Measurements from ENCODE around the gene CALM3. TPM values are rescaled to one million over a fixed set of nuclear protein-coding genes. Genes with fewer than 3 reads are reported as not detected.

CALM3 gene
- polyA plus RNA-seq, 1 donor (not counting 4 experiments of a cell fraction or from before 2014, with no cell fraction given) = 411 TPM

DNA sequence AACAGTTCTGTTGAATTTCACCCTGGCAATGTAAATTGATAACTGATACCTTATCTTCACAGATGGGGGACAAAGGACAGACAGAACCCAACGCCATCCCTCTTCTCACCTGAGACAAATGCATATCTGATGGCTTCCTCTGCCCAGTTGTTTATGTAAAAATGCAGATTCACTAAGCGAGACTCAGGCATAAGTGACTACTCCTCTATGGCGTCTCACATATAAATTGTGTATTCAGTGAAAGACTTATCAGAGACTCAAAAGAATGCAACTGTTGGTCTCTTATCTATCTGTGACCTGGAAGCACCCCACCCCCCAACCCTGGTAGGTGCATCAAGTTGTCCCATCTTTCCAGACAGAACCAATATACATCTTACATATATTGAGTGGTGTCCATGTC lies 13.3 kb upstream of the CALM3 start:
- Histone ChIP-seq H3K4me3 (ENCODE audit: control insufficient read depth in 2 of 3, extremely low read depth in 1 of 3, insufficient read depth in 2 of 3, low read depth in 1 of 3, low read length in 3 of 3) (no peak overlapping the region), H3K9me3 (ENCODE audit: control insufficient read depth, low read depth, low read length) (no peaks in the 10 kb centered on the region), H3K79me2 (ENCODE audit: control insufficient read depth, insufficient read depth, low read length) (no peaks in the 10 kb centered on the region), H3K4me1 (ENCODE audit: control insufficient read depth, extremely low read depth, insufficient read depth, low read length) (no peaks in the 10 kb centered on the region), H3K9ac (ENCODE audit: control insufficient read depth, extremely low read depth, insufficient read depth, low read length) (no peak overlapping the region), H3K4me2 (ENCODE audit: control insufficient read depth, extremely low read depth, insufficient read depth, low read depth, low read length) (no peak overlapping the region), H3K9me1 (ENCODE audit: control insufficient read depth, extremely low read depth, insufficient read depth, low read length) (no peaks in the 10 kb centered on the region), H3K27ac (ENCODE audit: control insufficient read depth, insufficient read depth, low read length) (no peak overlapping the region), H4K20me1 (ENCODE audit: control insufficient read depth, extremely low read depth, insufficient read depth, low read length) (no peaks in the 10 kb centered on the region), H3K27me3 (ENCODE audit: control insufficient read depth, extremely low read depth, insufficient read depth, low read length) (no peaks in the 10 kb centered on the region), H2AFZ (ENCODE audit: control insufficient read depth, low read length) (no peak overlapping the region), H3K36me3 (ENCODE audit: control insufficient read depth in 2 of 2, extremely low read depth in 1 of 2, insufficient read depth in 2 of 2, low read length in 2 of 2) (no peaks in the 10 kb centered on the region)
- no peak for FAIRE-seq
- TF ChIP-seq CTCF (optimal IDR thresholded peaks at IDR 0.05 in 1 of 3, IDR thresholded peaks at IDR 0.05 in 1 of 3, conservative IDR thresholded peaks at IDR 0.05 in 1 of 3; ENCODE audit: extremely low read depth in 1 of 3, insufficient read depth in 2 of 3, low read length in 3 of 3) (no peak), EZH2 (IDR thresholded peaks at IDR 0.05; ENCODE audit: low read length) (no peak)
- DNase-seq (ENCODE audit: low read depth, low spot score) = no peak
- dilution Hi-C loops (cut with MboI; ENCODE audit: extremely low pct_ligation_motif_present, low sequenced_read_pairs) = no loop called here

DNA sequence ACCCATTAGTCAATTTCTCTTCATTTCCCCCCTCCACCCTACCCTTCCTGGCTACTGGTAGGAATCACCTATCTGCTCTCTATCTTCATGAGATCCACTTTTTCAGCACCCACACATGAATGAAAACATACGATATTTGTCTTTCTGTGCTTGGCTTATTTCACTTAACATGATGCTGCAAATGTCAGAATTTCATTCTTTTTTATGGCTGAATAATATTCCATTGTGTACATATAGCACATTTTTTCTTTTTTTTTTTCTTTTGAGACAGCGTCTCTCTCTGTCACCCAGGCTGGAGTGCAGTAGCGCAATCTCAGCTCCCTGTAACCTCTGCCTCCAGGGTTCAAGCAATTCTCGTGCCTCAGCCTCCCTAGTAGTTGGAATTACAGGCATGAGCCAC lies 9.9 kb upstream of the CALM3 start:
- DNase-seq (ENCODE audit: low read depth, low spot score) (no peak), FAIRE-seq (no peak)
- Histone ChIP-seq H3K27me3 (ENCODE audit: control insufficient read depth, extremely low read depth, insufficient read depth, low read length) (no peaks in the 10 kb centered on the region), H3K79me2 (ENCODE audit: control insufficient read depth, insufficient read depth, low read length) (no peaks in the 10 kb centered on the region), H3K4me2 (ENCODE audit: control insufficient read depth, extremely low read depth, insufficient read depth, low read depth, low read length) (no peak overlapping the region), H3K9me1 (ENCODE audit: control insufficient read depth, extremely low read depth, insufficient read depth, low read length) (no peaks in the 10 kb centered on the region), H3K4me1 (ENCODE audit: control insufficient read depth, extremely low read depth, insufficient read depth, low read length) (no peaks in the 10 kb centered on the region), H2AFZ (ENCODE audit: control insufficient read depth, low read length) (no peak overlapping the region), H3K9me3 (ENCODE audit: control insufficient read depth, low read depth, low read length) (no peaks in the 10 kb centered on the region), H3K36me3 (ENCODE audit: control insufficient read depth in 2 of 2, extremely low read depth in 1 of 2, insufficient read depth in 2 of 2, low read length in 2 of 2) (no peaks in the 10 kb centered on the region), H3K27ac (ENCODE audit: control insufficient read depth, insufficient read depth, low read length) (no peak overlapping the region), H3K4me3 (ENCODE audit: control insufficient read depth in 2 of 3, extremely low read depth in 1 of 3, insufficient read depth in 2 of 3, low read depth in 1 of 3, low read length in 3 of 3) (no peak overlapping the region), H3K9ac (ENCODE audit: control insufficient read depth, extremely low read depth, insufficient read depth, low read length) (no peak overlapping the region), H4K20me1 (ENCODE audit: control insufficient read depth, extremely low read depth, insufficient read depth, low read length) (no peaks in the 10 kb centered on the region)
- TF ChIP-seq EZH2 (IDR thresholded peaks at IDR 0.05; ENCODE audit: low read length) = no peak
- TF ChIP-seq CTCF (optimal IDR thresholded peaks at IDR 0.05 in 1 of 3, IDR thresholded peaks at IDR 0.05 in 1 of 3, conservative IDR thresholded peaks at IDR 0.05 in 1 of 3; ENCODE audit: extremely low read depth in 1 of 3, insufficient read depth in 2 of 3, low read length in 3 of 3) = no peak
- dilution Hi-C loops (cut with MboI; ENCODE audit: extremely low pct_ligation_motif_present, low sequenced_read_pairs) = no loop called here
